ENCODE data around the gene ATP10B. TPM values are rescaled to one million over a fixed set of nuclear protein-coding genes. Genes with fewer than 3 reads are reported as not detected.

The ATP10B gene
- total and polyA plus RNA-seq, 11 donors = 0.03 to 0.35 (median 0.09) TPM; not detected in 4

- TF ChIP-seq POLR2A (IDR thresholded peaks at IDR 0.05) (no peak), CTCF (IDR thresholded peaks at IDR 0.05) (no peak)
- Histone ChIP-seq H3K27ac (no peak overlapping the region), H3K27me3 (no peaks in the 10 kb centered on the region), H3K4me3 (no peak overlapping the region), H3K36me3 (no peaks in the 10 kb centered on the region), H3K9me3 (no peaks in the 10 kb centered on the region), H3K4me1 (no peaks in the 10 kb centered on the region)
- ATAC-seq (no peak), DNase-seq (no peak)
- intact Hi-C loops (cut with DNase I) = no loop called here
- 85 to 95% (median 88%) methylated on average over 2 of the region's 2 CpGs for WGBS, 4 donors
Measured at GRCh38 chr5:160547061-160547460, 304.9 kb downstream of the ATP10B start.

DNA sequence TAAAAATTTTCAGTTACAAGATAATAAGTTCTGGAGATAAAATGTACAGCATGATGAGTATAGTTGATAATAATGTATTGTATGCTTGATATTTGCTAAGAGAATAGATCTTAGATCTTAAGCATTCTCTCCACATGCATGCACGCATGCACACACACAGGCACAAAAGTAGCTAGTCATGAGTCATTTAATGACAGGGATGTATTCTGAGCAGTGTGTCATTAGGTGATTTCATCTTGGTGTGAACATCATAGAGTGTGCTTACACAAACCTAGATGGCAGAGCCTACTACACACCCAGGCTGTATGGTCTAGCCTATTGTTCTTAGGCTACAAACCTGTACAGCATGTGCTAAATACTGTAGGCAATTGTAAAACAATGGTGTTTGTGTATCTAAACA lies 306.2 kb downstream of the ATP10B start:
- ATAC-seq (no peak), DNase-seq (no peak)
- H3K27ac ChIP-seq = no peak overlapping the region
- H3K36me3 ChIP-seq = no peaks in the 10 kb centered on the region
- no peaks in the 10 kb centered on the region for H3K27me3 ChIP-seq
- intact Hi-C loops (cut with DNase I) = no loop called here
- H3K4me1 ChIP-seq = no peaks in the 10 kb centered on the region
- H3K4me3 ChIP-seq = no peak overlapping the region
- no peak for TF ChIP-seq CTCF (IDR thresholded peaks at IDR 0.05)
- no peak for TF ChIP-seq POLR2A (IDR thresholded peaks at IDR 0.05)
- no peaks in the 10 kb centered on the region for H3K9me3 ChIP-seq
- WGBS, 4 donors = 86 to 95% (median 92%) methylated on average over 1 of the region's 1 CpG

DNA sequence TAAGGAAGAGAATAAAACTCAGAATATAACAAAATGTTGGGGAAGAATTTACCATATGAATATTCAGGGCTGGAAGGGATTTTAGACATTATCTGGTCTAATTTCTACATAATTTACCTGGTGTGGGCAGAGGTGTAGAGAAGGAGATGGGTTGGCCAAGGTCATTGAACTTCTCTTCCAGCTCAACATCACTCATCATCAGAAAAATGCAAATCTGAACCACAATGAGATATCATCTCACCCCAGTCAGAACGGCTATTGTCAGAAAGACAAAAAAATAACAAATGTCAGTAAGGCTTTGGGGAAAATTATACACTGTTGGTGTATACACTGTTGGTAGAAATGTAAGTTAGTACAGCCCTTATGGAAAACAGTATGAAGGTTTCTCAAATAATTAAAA lies 308.6 kb downstream of the ATP10B start:
- no peak for ATAC-seq
- intact Hi-C loops (cut with DNase I) = no loop called here
- Histone ChIP-seq H3K4me1 (no peaks in the 10 kb centered on the region), H3K9me3 (no peaks in the 10 kb centered on the region), H3K4me3 (no peak overlapping the region), H3K36me3 (no peaks in the 10 kb centered on the region), H3K27me3 (no peaks in the 10 kb centered on the region), H3K27ac (no peak overlapping the region)
- TF ChIP-seq CTCF (IDR thresholded peaks at IDR 0.05) = no peak
- TF ChIP-seq POLR2A (IDR thresholded peaks at IDR 0.05) = no peak
- 76 to 93% (median 81%) methylated on average over 1 of the region's 1 CpG for WGBS, 4 donors
- DNase-seq = no peak

DNA sequence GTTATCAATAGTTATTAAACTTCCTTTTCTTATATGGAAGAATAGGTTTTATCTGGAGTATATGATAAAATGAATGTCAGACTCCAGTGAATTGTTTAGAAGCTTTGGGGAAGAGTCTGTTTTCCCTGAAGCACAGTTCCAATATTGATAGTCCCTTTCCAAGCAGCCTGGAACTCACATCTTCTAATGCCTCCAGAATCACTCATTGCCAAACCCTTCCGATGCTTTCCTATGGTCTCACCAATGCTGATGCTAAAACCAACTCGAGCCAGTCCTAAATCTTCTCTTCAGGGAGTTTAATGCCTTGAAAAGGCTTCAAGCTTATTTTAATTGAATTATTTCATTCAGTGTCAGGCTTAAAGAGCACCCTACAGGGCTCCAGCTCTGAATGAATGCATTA lies 309.2 kb downstream of the ATP10B start:
- no peaks in the 10 kb centered on the region for H3K9me3 ChIP-seq
- ATAC-seq = no peak
- no peak overlapping the region for H3K4me3 ChIP-seq
- no peaks in the 10 kb centered on the region for H3K36me3 ChIP-seq
- no peaks in the 10 kb centered on the region for H3K27me3 ChIP-seq
- no peak overlapping the region for H3K27ac ChIP-seq
- TF ChIP-seq POLR2A (IDR thresholded peaks at IDR 0.05) = no peak
- no peak for TF ChIP-seq CTCF (IDR thresholded peaks at IDR 0.05)
- no peak for DNase-seq
- intact Hi-C loops (cut with DNase I) = no loop called here
- 70 to 85% (median 73%) methylated on average over 2 of the region's 2 CpGs for WGBS, 4 donors
- no peaks in the 10 kb centered on the region for H3K4me1 ChIP-seq
